Measurements from ENCODE around the gene PIGU.
"Not testable (repeated sequence)": the region's sequence is repeated elsewhere in the genome, so short reads cannot be mapped to it uniquely, and the experiment has no call there.

PIGU gene

DNA sequence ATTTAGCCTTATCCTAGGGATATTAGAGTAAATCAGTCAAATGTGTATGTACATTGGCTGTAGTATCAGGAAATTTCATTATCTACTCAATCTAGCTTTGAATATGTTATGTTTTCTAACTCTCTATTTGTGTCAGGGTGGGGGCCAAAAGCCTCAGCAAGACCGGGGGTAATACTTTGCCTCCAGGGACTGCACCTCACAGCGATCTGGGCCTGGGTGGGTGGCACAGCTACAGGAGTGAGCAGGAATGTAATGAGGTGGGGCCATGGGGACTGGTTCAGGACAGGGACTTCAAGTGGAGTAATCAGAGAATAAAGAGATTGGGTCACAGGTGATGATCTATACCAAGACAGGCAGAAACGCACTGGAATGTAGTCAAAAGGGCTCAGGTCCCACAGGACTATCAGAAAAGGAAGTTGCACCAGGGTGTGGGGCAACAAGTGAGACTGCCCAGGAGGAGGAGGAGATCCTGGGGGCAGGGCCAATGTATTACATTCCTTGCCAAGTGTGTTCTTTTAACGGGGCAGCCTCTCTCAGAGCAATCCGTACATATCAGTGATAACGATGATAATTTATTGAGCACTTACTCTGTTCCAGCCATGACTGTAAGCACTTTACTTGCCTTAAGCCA, 54.0 kb downstream of the PIGU start:
- no peak for DNase-seq (ENCODE audit: low spot score)

DNA sequence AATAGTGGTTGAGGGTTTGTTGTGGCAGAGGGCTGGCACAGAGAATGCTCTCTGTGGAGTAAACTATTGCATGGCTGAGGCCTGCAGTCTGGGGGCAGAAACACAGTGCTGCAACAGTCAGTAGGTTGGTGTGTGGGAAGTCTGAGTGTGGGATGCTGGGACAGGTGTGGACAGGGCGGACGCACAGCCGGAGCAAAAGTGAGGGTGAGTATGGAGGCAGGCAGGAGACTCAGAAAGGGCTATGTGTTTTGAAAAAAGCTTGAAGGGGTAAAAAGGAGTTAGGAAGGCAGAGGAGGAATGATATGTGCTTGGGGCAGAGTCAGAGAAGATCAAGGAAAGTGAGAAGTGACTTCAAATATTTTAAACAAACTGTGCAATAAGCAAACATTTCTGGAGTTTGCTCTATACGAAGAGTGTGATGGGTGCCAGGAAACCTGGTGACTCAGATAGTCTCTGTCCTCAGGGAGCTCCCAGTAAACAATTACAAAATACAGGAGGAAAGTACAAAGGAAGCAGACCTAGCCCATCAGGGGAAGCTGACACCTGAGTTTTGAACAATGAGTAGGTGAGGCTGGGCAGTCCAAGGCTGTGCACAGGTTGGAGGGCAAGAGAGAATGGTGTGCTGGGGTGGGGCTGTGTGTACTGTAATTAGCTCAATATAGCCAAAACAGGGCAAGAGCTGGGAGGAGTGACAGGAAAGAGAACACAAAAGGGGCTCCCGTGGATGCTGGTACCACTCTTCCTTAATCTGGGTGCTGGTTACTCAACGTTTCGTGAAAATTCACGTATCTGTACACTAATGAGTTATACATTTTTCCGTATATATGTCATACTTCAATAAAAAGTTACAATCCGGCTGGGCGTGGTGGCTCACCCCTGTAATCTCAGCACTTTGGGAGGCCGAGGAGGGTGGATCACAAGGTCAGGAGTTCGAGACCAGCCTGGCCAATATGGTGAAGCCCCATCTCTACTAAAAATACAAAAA, 55.2 kb downstream of the PIGU start:
- DNase-seq (ENCODE audit: low spot score), result no peak

DNA sequence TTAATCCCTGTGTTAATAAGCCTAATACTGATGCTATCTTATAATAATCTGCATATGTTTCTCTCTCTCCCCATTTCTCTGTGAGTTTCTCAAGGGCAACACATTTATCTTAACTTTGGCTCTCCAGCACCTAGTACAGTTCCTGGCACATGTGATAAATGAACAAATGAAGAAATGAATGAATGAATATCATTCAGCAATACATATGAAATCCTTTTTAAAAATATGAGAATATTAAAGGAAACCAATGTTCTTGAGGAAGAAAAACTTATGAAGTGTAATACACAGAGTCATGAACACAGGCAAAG, 55.9 kb downstream of the PIGU start:
- no peak for DNase-seq (ENCODE audit: low spot score)

DNA sequence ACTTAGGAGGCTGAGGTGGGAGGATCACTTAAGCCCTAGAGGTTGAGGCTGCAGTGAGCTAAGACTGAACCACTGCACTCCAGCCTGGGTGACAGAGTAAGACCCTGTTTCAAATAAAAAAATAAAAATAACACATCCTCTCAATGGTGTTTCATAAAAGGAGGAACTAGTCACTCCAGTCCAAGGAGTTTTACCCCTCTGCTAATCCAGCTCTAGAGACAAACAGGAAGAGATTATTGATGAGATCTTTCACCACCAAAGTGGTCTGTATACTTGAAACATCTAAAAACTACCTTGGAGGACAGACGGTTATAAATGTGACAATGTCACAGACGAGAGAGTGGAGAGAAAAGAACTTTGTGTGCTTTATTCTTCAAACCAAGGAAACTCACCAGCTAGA, 58.2 kb downstream of the PIGU start:
- DNase-seq (ENCODE audit: low spot score), result no peak

DNA sequence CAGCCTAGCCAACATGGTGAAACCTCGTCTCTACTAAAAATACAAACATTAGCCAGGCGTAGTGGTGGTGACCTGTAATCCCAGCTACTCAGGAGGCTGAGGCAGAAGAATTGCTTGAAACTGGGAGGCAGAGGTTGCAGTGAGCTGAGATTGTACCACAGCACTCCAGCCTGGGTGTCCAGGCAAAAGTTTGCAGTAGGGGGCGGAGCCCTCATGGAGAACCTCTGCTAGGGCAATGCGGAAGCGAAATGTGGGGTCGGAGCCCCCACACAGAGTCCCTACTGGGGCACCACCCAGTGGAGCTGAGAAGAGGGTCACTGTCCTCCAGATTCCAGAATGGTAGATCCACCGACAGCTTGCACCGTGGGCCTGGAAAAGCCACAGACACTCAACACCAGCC, 60.0 kb downstream of the PIGU start:
- not testable (repeated sequence) for DNase-seq (ENCODE audit: low spot score)

DNA sequence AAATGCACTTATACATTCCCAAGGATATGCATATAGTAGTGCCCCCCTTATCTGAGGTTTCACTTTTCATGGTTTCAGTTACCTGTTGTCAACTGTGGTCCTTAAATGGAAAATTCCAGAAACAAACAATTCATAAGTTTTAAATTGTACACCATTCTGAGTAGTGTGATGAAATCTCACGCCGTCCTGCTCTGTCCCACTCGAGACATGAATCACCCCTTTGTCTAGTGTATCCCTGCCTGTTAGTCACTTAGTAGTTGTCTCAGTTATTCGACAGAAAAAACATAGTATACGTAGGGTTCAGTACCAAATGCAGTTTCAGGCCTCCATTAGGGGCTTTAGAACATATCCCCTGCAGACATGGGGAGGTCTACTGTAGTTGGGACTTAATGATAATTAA, 61.4 kb downstream of the PIGU start:
- DNase-seq (ENCODE audit: low spot score), result no peak

DNA sequence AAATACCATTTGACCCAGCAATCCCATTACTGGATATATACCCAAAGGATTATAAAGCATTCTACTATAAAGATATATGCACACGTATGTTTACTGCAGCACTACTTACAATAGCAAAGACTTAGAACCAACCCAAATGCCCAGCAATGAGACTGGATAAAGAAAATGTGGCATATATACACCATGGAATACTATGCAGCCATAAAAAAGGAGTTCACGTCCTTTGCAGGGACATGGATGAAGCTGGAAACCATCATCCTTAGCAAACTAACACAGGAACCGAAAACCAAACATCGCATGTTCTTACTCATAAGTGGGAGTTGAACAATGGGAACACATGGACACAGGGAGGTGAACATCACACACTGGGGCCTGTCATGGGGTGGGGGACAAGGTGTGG, 64.9 kb downstream of the PIGU start:
- DNase-seq (ENCODE audit: low spot score), result not testable (repeated sequence)

DNA sequence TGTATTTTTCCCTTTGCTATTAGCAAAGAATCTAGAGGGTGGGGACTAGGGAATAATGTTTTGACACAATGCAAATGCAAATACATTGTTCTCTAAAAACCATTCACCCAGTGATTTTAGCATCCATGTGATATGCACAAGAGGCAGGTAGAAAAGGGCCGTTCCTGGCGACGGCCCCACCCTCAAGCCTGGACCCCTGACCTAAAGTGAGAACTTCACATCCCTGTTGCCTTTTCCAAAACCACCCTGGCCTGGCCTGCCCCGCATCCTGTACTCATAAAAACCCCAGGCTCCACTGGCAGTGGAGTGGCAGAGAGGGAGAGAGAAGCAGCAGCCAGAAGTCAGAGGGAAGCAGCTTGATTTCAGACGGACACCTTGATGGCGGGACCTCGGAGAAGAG, 69.8 kb downstream of the PIGU start:
- no peak for DNase-seq (ENCODE audit: low spot score)

DNA sequence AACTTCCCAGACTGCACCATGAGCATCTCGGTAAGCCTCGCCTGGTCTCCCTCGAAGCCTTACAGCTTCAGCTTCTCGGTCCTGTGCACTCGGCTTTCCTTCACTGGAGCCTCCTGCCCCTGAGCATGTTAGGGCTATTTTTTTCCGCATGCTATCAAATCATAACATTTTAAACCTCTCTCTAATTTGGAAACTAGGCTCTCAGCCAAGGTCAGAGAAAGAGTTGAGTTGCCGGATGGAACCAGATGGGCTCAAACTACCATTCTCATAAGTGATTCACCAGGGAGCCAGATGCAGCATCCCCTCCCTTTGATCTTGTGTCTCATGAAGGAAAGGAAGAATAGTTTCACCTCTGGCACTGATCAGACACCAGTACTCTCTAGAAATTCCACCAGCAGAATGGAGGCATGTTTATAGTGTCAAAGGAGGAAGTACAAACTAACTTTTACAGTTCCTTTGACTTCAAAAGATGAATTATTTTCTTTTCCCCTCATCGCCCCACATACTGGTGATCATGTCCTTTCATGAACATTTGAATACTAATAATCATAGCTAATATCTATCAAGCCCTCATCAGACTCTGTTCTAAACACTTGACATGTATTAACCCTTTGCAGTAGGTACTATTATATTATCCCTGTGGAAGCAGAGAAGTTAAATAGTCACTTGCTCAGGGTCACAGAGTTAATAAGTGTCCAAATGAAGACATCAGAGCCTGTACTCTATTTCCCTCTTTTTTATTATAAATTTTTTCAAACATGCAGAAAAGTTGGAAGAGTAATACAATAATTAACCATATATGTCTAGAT, 71.7 kb downstream of the PIGU start:
- no peak for DNase-seq (ENCODE audit: low spot score)

DNA sequence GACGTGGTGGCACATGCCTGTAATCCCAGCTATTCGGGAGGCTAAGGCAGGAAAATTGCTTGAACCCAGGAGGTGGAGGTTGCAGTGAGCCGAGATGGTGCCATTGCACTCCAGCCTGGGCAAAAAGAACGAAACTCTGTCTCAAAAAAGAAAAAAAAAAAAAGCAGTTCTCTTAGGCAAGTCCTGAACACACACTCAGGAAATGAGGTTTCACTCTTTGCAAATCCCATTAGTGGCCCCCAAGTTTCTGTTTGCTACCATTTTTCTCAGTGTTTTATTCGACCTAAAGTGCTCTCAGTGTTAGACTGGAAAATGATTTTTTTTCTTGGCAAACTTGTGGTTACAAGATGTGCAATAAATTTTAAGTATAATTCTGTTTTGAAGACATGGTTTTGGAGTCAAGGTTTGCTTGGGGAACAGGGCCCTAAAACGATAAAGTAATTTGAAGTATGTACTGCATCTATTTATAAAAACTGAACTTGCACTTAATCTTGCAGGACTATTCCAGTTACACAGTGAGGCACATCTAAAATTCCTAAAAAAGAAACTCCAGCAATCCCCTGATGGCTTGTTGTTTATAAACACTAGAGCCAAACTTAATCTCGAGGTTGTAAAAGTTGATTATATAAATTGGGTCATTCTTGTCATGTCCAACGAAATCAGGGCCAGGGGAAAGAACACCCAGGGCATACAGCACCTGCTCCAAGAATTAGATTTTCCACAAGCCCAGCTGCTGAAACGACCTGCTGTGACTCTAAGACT, 75.8 kb downstream of the PIGU start:
- DNase-seq (ENCODE audit: low spot score), result peak; percentile 41

DNA sequence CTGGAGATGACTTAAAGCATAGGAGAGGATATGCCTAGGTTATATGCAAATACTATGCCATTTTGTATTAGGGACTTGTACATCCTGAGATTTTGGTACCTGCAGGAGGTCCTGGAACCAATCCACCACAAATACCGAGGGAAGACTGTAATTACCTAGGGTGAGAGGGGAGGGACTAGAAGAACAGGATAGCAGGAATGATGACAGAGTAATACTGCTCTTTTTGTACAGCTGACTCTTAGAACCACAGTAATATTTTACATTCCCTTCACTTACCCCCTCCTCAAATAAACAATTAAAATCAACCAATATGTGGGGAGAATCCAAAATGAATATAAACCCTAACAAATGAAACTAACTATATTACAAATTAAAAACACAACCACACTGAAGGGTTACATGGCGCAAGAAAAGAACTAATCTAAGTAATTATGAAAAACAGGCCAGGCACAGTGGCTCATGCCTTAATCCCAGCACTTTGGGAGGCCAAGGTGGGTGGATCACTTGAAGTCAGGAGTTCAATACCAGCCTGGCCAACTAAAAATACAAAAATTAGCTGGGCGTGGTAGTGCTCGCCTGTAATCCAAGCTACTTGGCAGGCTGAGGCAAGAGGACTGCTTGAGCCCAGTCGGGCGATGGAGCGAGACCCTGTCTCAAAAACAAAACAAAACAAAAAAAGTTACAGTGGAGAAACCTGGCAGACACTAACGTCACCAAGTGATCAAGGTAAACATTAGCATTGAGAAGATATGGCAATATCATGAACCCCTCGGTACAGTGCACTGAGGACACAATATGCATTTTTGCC, 81.3 kb downstream of the PIGU start:
- DNase-seq (ENCODE audit: low spot score), result no peak

DNA sequence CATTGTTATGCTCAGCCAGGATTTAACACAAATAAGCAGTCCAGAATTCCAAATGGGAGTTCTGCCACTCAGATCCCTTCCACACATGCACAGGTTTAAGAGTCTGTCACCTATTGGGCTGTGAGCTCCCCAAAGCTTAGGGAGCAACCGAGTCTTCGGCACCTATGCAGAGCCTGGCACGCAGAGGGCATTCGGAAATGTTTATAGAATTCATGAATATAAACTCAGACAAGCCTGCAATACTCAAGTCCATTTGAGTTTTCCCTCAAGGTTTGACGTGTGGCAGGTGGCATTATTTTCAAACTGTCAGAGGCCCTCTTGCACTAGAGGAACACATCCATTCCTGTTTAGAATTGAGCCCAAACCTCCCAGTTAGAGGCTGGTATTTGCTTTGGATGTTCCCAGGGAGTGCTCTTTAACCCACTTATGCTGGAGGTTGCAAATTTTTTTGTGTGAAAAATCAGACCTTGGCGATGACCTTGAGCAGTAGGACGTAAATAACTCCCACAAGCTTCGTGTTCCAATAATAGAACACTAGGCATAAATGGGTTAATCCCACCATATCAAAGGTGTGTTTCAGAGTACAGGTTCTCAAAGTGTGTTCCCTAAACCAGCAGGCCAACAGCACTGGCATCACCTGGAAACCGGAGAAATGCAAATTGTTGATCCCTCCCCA, 90.3 kb downstream of the PIGU start:
- no peak for DNase-seq (ENCODE audit: low spot score)

DNA sequence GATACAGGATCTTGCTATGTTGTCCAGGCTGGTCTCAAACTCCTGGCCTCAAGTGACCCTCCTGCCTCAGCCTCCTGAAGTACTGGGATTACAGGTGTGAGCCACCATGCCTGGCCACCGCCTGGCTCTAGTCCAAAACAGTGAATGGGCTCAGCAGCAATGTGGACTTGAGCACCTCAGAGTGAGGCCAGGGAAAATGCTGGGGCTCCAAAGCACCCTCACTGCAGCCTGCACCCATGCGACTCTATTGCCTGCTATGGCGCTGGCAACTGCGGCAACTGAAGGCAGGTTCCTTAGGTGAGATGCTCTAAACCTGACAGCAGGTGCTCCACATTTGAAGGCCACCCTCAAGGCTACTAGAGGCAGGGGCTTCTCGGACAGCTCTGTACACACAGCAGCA, 91.9 kb downstream of the PIGU start:
- no peak for DNase-seq (ENCODE audit: low spot score)

DNA sequence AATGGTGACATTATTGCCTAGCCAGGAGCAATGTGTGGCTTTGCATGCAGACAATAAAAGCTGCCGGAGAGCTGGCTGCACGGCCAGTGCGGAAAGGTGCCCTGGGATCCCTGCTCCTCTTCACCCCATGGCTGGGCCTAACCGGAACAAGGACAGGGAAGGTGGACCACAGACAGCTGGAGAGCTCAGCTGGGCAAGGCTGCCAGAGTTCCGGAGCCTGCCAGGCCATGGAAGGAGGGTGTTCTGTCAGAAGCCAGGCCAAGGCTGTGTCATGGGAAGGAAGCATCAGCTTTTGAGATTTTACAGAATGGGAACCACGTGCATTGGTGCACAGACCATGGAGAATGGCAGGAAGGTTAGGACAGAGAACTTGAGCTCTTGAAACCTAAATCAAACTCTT, 93.3 kb downstream of the PIGU start:
- no peak for DNase-seq (ENCODE audit: low spot score)

DNA sequence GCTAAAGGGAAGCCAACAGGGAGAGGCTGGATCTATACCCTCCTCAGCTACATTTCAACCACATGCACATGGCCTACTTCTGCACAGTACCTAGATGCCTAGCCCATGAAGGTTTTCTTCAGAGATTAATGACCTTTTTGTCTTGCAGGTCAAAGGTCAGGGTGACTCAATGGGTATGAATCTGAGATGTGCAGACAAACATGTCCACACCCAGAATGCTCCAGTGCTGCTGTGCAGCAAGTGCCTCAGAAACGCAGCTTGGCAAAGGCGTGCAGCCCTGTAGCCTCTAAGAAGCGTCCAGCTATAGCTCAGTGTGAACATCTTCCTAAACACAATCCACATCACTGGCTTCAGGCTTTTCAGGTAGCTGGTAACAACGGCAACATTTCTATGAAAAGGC, 94.0 kb downstream of the PIGU start:
- DNase-seq (ENCODE audit: low spot score), result no peak

DNA sequence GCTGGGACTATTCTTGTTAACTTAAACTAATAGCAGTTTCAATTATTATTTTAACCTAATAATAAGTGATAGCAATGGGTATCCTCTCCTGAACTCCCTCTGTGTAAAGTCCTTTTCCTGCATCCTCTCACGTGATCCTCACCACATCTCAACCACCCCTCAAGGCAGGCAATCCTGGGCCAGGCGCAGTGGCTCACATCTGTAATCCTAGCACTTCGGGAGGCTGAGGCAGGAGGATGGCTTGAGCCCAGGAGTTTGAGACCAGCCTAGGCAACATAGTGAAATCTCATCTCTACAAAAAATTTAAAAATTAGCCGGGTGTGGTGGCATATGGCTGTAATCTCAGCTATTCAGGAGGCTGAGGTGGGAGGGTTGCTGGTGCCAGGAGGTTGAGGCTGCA, 94.7 kb downstream of the PIGU start:
- no peak for DNase-seq (ENCODE audit: low spot score)

DNA sequence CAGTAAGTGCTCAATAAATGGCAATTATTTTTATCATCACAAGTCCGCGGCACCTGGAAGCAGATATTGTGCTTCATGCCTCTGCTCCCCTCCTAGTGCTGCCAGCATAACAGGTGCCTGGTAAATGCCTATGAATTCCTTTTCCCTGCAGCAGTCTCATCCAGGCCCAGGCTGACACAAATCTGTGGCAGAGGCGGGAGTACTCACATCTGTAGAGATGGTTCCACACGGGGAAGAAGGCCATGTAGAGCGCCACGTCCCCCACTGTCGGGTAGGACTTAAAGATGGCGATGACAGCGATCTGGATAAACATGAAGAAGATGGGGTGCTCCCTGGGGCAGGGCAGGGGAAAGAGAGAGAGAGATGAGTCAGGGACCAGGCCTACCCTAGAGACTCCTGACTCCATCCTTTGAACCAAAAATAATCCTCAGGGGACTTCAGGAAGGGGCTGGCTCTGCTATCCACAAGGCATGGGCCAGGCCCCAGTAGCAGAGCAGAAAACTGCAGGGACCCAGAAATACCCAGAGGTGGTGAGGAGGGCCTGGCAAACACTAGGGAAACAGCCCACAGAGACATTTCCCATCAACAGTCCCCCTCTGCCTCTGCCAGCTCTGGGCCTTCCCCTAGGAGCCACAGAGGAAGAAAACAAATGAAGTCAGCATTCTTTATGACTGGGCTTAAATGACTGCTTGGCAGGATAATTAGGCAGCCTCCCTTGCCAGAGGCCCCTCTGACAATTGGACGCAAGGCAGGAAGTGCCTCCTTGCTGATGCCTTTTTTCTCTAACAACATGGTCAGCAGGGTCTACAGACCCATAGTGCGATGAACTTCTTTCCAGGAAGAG, 95.3 kb downstream of the PIGU start:
- DNase-seq (ENCODE audit: low spot score), result no peak

DNA sequence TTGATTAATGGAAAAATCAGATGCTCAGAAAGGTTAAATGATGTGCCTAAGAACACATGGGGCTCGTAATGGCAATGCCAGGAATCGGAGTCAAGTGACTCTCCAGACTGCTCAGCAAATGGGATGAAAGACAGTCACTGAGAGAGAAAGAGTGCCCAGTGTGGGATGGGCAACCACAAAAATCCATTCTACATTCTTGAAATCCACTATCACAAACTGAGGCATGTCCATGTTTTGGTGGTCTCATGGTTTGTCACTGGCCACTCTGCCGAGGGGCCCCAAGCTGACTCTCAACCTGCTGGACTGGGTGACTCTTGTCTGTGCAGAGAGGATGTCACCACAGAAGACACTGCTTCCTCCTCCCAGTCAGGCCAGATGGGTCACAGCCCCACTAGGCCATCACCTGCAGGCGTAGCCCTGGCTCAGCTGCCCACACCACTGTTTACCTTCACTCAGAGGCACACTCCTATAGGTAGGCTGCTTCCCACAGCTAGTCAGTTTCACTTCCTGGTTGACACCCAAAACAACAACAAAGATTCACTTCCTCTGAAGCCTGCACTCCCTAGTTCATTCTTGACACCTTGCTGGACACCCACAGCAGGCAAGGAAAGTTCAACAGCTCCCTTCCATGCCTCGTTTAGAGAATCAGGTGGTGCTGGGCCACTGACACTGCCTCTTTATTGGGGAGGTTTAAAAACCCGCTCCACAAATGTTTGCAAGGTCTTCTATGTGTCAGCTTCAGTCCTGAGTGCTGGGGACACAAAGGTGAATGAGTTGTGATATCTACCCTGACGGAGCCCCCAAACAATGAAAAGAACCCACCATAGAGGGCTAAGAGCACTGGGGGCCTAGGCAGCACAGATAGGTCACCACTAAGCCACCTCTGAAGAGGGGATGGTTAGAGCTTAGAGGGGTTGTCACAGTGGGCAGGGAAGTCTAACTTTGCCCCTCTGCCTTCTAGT, 96.6 kb downstream of the PIGU start:
- no peak for DNase-seq (ENCODE audit: low spot score)

Data from SK-N-DZ (cell line).